GM12801 (cell line): ENCODE data around the gene KRTAP5-2.

Experiments
- TF ChIP-seq, protein P1 (sequence below): IDR thresholded peaks from one replicate; pipeline ENCODE4 v1.5.1; 2011; ENCODE audit warnings: control low read depth; ENCODE audit not compliant: insufficient read length; ENCODE audit errors: extremely low read depth

The KRTAP5-2 gene, protein sequence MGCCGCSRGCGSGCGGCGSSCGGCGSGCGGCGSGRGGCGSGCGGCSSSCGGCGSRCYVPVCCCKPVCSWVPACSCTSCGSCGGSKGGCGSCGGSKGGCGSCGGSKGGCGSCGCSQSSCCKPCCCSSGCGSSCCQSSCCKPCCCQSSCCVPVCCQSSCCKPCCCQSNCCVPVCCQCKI

DNA sequence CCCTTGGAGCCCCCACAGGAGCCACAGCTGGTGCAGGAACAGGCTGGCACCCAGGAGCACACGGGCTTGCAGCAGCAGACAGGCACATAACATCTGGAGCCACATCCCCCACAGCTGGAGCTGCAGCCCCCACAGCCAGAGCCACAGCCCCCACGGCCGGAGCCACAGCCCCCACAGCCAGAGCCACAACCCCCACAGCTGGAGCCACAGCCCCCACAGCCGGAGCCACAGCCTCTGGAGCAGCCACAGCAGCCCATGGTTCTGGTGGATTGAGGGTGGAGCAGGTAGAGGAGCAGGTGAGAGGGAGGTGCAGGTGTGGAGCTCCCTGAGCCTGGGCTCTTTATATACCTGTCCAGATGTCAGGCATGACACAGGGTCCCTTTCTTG lies at the start of gene KRTAP5-2:
Gene KRTAP5-2 (minus strand): TSS at position 301 of the 387 bp plus-strand sequence. CDS start 44 bp downstream, at position 257.
- TF ChIP-seq, protein P1, sequence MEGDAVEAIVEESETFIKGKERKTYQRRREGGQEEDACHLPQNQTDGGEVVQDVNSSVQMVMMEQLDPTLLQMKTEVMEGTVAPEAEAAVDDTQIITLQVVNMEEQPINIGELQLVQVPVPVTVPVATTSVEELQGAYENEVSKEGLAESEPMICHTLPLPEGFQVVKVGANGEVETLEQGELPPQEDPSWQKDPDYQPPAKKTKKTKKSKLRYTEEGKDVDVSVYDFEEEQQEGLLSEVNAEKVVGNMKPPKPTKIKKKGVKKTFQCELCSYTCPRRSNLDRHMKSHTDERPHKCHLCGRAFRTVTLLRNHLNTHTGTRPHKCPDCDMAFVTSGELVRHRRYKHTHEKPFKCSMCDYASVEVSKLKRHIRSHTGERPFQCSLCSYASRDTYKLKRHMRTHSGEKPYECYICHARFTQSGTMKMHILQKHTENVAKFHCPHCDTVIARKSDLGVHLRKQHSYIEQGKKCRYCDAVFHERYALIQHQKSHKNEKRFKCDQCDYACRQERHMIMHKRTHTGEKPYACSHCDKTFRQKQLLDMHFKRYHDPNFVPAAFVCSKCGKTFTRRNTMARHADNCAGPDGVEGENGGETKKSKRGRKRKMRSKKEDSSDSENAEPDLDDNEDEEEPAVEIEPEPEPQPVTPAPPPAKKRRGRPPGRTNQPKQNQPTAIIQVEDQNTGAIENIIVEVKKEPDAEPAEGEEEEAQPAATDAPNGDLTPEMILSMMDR, result no peak

DNA sequence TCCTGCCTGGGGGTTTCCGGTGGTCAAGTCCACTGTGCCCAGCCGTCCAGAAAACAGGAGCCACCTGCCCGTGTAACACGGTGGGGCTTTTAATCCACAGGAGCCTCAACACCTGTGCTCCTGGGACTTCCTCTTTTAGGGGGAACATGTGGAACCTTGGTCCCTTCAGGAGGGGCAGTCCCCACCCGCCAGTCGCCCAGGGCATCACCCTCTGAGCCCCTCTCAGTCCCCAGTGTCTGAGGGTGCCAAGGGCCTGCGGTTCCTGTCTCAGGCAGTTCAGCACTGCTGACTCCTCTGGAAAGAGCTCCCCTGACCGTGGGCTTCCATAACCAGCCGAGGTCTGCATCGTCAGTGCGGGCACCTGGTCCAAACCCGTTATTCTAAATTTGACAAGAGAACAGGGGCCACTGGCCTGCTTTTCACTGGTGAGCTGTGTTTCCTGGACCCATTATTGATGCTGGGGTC lies 47.3 kb upstream of the KRTAP5-2 start:
- TF ChIP-seq, protein P1, result no peak

DNA sequence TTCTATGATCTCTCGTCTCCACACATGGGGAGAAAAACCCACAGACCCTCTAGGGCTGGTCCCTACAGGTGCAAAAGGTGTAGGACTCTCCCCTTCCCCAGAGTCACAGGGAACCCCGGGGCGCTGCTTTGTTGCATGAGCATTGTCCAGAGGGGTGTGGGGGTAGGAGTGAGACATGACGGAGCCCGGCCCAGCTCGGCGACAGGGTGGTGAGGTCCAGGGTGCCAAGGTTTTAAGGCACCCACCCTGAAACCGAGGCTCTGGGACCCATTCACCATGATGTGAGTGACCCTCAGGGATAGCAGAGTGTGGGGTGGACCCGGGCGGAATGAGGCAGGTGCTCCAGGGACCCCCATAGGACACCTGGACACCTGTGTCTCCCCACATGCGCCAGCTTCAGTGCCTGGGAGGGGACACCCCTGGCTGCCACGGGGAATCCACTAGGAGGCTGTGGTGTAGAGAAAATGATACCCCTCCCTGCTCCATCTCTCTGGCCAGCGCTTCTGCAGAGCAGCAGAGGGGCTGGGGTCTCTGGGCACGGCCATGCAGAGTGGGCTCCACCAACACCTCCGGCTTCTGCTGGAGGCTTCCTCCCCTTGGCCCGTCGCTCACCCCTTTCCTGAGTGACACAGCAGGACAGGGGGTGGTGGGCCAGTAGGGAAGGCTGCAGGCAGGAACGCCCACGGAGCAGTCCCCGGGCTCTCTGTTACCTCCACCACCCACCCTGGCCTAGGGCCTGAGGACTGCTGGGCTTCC lies 46.7 kb upstream of the KRTAP5-2 start:
- TF ChIP-seq, protein P1, result no peak

DNA sequence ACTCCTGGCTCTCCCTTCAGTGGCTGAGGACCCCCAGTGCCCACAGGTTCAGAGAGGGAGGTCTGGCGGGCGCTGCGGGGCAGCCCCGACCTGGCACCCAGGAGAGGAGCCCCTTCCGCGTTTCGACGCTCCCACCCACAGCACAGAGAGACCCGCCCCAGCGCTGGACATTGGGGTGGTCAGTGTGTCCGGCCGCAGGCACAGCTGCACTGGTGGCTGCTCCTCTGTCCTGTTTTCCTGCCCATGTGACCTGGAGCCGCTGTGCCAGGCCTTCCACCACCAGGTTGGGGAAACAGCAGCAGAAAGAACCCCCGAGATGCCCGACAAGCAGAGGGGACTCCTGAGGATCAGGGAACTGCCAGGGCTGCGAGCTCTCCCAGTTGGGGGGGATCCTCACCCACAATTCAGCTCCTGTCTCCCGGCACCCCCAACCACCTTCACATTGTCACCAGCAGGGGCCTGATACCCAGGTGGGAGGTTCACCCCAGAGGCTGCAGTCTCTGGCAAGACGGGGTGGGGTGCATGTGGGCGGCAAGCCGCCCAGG lies 45.1 kb upstream of the KRTAP5-2 start:
- TF ChIP-seq, protein P1, result no peak

DNA sequence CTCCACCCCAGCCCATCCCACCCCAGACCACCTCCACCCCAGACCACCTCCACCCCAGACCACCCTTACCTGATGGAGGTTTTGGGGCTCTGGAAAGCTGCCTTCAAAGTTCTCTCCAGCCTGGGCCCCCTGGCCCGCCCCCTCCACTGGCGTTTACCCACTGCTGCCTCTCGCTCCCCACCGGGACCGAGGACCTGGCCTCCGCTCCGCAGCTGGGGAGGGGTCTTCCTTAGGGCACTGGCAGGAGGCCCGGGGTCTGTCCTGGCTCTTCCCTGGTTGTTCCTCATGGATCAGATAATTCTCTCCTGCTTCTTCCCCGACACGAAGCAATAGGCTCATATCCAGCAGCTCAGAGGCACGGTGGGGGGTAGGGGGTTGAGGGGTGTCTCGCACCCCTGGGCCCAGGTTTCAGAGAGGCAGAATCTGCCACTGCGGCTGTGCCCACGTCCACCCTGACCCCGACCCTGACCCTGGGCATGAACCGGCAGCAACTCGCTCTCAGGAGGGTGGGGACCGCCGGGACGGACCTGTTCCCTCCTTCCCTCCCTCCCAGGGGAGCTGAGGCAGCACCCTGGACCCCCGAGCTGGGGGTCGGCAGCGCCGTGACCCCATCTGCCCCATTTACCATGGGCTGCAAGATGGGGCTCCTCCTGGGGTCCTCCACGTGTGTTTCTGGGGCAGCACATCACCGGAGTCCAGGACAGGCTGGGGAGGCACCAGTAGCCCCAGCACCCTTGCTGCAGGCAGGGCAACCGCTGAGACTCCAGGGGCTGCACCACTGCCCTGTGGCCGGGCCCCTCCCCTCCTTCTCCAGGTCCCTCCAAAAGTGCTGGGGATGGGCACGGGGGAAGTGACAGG lies 44.4 kb upstream of the KRTAP5-2 start:
- TF ChIP-seq, protein P1, result no peak

DNA sequence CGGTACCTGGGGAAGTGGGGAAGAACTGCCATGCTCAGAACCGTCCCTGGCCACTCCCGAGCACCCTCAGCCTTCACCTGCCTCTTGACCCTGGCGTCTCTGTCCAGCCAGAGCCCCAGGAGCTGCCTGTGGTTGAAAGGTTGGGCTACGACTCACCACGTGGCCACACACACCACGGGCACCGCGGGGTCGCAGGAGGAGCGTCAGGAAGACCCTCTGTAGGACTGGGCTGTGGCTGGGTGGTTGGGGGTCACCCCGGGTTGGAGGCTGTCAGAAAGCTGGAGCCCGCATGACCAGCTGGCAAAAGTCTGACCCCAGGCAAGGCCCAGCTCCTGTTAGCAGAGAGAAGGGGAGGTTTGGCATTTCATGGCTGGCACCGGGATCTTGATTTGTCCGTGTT lies 43.0 kb upstream of the KRTAP5-2 start:
- TF ChIP-seq, protein P1, result no peak
